Liver (tissue), 3 donors: ENCODE results near the gene STRIP2.

Experiments used
- ATF3 ChIP-seq: IDR thresholded peaks from 2 replicates; pipeline ENCODE4 v1.6.1; 2016; ENCODE audit warnings: antibody characterized with exemption
- EGR1 ChIP-seq, 2 donors: IDR thresholded peaks; 2 replicates each; pipeline ENCODE4 v1.6.1; 2016 to 2018; ENCODE audit warnings: antibody characterized with exemption in 2 of 2, low read depth in 2 of 2
- RAD21 ChIP-seq, 2 donors: IDR thresholded peaks; 2 replicates each; pipeline ENCODE4 v1.6.1; 2016; ENCODE audit warnings: antibody characterized with exemption in 2 of 2, mild to moderate bottlenecking in 2 of 2
- REST ChIP-seq: IDR thresholded peaks from 2 replicates; pipeline ENCODE4 v1.6.1; 2016; ENCODE audit warnings: antibody characterized with exemption, mild to moderate bottlenecking
- SP1 ChIP-seq: IDR thresholded peaks from 2 replicates; pipeline ENCODE4 v1.6.1; 2018; ENCODE audit warnings: antibody characterized with exemption, mild to moderate bottlenecking
- TAF1 ChIP-seq: conservative IDR thresholded peaks from 2 replicates; pipeline ENCODE4 v1.6.1; 2016; ENCODE audit warnings: antibody characterized with exemption, mild to moderate bottlenecking
- TF ChIP-seq, protein P1 (sequence below): fragments of 150-350 bp; IDR thresholded peaks from 2 replicates; pipeline ENCODE4 v1.5.1; 2017; ENCODE audit warnings: improper control_type of control experiment, low read depth, low read length; ENCODE audit not compliant: missing input control
- donor health status: healthy.
- donor health status: healthy.

DNA sequence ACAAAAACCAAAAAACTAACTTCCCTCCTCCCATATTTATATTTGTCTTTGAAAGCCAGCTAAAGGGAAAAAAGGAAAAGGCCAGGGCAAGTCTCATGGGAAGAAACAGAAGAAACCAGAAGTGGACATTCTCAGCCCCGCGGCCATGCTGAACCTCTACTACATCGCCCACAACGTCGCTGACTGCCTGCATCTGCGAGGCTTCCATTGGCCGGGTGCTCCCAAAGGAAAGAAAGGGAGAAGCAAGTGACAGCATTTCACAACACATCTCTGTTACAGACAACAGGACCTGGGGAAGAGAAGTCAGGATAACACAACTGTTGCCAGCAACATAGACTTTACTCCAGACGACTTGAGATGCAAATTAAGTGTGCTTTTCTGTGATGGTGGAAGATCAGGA is 78.0 kb downstream of the STRIP2 start:
- TF ChIP-seq REST: no peak
- TF ChIP-seq ATF3: no peak
- TF ChIP-seq RAD21 (IDR thresholded peaks at IDR 0.05): no peak
- TF ChIP-seq, protein P1, sequence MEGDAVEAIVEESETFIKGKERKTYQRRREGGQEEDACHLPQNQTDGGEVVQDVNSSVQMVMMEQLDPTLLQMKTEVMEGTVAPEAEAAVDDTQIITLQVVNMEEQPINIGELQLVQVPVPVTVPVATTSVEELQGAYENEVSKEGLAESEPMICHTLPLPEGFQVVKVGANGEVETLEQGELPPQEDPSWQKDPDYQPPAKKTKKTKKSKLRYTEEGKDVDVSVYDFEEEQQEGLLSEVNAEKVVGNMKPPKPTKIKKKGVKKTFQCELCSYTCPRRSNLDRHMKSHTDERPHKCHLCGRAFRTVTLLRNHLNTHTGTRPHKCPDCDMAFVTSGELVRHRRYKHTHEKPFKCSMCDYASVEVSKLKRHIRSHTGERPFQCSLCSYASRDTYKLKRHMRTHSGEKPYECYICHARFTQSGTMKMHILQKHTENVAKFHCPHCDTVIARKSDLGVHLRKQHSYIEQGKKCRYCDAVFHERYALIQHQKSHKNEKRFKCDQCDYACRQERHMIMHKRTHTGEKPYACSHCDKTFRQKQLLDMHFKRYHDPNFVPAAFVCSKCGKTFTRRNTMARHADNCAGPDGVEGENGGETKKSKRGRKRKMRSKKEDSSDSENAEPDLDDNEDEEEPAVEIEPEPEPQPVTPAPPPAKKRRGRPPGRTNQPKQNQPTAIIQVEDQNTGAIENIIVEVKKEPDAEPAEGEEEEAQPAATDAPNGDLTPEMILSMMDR: no peak
- no peak for TF ChIP-seq EGR1 (IDR thresholded peaks at IDR 0.05; ENCODE audit: low read depth in 2 of 2)
- TF ChIP-seq TAF1: no peak
- no peak for TF ChIP-seq SP1
